NCI-H2029 (cell line): ENCODE results near the gene LBHD1.
A peak's percentile ranks its signal among the peaks of the same experiment; 100 is the strongest.
"Not testable (repeated sequence)": the region's sequence is repeated elsewhere in the genome, so short reads cannot be mapped to it uniquely, and the experiment has no call there.

Experiments used
- DNase-seq: peaks from one replicate; lab custom pipeline; 2025; lab: John Stamatoyannopoulos, UW

Gene LBHD1

DNA sequence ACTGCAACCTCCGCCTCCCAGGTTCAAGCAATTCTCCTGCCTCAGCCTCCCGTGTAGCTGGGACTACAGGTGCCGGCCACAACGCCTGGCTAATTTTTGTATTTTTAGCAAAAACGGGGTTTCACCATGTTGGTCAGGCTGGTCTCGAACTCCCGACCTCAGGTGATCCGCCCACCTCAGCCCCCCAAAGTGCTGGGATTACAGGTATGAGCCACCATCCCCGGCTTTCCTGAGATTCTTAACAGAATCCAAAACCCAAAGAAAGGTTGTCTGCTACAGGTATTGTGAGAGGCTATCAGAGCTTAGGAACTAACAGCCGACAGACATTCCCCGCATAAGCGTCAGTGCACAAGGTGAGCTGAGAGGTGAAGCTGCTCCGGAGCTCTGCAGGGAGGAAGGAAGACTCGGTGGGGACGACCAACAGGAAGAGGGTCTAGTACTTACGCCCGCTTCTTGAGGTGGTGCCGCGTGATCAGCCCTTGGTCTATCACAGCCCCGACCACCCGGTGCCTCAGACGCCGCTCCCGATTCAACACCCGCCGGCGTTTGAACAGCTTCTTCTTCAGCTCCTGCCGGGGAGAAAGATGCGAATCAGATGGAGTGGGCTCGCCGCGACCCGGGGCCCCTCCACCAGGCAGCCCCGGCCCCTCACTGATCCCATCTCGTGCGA lies 7.5 kb downstream of the LBHD1 start:
- DNase-seq, result peak; percentile 66

DNA sequence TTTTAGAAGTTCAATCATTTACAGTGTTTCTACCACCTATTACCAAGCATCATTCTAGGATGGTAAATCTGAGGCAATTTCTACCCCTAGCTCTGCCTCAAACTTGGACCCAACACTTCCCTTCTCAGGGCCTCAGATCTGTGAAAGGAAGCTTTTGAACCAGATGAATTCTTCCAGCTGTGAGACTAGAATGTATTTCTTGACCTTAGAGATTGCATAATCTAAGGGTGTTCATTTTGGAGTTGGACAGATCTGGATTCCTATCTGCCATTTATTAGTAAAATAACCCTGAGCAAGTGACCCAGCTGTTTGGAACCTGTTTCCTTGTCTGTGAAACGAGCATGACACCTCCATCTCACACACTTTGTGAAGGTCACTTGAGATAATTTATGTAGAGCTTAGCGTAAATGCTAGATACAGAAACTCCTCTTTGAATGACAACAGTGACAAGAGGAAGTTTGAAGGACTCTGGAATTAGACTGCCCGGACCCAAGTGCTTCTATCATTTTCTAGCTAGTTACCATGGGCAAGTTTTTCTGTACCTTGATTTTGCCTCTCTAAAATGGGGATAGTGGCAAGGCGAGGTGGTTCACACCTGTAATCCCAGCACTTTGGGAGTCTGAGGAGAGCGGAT lies 15.2 kb downstream of the LBHD1 start:
- DNase-seq, result no peak

DNA sequence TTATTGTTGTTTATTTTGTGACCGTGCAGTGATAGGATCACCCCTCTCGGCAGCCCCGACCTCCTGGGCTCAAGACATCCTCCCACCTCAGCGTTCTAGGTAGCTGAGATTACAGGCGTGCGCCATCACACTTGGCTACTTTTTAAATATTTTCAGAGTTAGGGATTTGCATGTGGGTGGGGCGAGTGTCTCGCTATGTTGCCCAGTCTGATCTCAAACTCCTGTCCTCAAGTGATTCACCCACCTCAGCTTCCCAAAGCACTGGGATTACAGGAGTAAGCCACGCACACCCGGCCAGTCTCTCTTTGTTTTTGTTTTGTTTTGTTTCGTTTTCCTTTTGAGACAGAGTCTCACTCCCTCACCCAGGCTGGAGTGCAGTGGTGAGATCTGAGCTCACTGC lies 17.8 kb downstream of the LBHD1 start:
- no peak for DNase-seq

DNA sequence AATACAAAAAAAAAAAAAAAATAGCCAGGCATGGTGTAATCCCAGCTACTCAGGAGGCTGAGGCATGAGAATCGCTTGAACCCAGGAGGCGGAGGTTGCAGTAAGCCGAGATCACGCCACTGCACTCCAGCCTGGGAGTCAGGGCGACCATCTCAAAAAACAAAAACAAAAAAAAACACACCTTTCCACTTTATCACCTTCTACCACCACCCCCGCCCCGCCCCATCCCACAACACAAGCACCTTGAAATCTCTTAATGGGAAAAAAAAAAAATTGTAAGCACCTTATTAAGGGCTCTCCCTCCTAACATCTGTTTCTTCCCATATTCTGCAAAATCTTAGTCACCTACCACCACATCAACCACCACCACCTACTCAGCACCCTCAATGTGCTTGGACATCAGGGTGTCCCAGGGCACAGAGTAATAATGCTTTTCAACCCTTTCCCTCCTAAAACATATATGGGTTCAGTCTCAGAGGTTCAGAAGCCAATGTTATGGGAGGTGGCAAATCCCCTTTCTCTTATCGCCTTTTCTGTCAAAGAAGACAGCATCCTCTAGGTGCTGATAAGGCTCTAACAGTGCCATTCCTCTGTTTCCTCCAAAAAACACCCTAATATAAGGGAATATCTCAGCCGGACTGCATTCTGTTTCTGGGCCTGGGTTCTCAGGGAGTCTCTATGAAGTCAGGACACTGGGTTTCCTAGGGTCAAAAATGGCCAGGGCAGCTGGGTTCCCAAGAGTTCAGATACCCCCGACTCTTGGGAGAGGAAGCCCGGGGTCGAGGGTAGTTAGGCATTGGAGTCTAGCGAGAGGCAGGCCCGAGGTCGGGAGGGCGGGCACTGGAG lies 19.7 kb downstream of the LBHD1 start:
- DNase-seq, result no peak

DNA sequence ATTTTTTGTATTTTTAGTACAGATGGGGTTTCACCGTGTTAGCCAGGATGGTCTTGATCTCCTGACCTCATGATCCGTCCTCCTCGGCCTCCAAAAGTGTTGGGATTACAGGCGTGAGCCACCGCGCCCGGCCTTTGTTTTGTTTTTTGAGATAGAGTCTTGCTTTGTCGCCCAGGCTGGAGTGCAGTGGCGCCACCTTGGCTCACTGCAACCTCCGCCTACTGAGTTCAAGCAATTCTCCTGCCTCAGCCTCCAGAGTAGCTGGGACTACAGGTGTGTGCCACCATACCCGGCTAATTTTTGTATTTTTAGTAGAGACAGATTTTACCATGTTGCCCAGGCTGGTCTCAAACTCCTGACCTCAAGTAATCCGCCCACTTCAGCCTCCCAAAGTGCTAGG lies 21.8 kb downstream of the LBHD1 start:
- DNase-seq, result not testable (repeated sequence)

DNA sequence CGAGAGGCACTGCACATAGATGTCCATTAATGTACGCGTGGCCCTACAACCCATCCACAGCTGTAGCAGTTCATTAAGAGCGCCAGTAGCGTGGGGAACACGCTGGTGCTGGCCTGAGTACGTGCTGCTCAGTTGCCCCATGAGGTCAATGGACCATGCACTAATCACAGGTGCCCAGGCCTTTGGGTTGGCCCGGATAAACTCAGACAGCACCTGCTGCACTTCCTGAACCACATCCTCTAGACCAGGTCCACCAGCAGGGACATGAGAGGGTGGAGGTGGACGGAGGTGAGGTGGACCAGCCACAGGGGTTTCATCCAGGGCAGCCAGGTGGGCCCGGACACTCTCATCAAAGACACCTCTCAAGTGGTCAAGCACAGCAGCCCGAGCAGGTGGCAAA lies 22.6 kb downstream of the LBHD1 start:
- no peak for DNase-seq

DNA sequence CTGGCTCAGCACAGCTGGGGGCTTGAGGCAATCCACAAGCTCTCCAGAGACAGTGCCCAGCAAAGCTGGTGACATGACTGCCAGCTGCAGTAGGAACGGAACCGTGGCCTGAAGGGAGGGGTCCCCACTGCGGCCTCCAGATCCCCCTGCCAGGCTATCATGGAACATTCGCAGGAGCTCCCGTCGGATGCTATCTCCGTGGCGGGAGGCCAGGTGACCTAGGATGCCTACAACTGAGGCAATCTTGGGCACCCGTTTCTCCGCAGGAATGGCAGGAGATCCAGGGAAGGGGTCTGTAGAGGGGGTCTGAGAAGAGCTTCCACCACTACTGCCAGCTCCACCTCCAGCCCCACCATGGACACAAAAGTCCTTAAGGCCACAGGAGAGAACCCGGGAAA lies 23.1 kb downstream of the LBHD1 start:
- no peak for DNase-seq

DNA sequence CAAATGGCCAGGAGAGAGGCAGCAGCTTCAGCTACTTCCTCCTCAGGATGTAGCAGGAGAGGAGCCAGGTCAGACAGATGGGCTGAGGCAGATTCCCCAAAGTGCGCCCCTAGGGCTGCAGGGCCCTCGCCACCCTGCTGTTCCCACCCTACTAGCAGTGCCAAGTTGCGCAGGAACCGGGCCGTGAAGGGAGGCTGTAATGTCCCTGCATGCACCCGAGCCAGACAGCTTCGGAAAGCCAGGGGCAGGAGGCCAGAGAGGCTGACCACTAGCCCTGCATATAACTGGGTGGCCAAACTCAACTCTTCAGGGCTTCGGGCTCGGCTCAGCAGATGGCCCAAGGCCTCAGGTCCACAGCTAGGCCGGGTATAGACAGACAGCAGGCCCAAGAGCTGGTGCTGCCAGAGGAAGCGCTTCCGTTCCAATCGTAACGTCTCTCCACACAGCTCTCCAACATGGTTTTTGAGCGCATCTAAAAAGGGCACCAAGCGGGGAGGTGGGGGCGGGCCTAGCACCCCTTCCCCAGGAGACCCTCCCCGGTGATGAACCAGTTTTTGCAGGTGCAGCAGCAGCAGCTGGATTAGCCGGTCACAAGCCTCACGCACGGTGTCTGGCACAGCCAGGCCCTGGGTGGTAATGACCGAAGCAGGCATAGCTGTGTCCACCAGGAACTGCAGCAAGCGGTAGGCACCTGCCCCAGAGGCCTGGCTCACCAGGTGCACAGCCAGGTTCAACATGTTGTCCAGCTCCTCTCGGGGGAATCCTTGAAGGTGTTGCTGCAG lies 23.7 kb downstream of the LBHD1 start:
- no peak for DNase-seq

DNA sequence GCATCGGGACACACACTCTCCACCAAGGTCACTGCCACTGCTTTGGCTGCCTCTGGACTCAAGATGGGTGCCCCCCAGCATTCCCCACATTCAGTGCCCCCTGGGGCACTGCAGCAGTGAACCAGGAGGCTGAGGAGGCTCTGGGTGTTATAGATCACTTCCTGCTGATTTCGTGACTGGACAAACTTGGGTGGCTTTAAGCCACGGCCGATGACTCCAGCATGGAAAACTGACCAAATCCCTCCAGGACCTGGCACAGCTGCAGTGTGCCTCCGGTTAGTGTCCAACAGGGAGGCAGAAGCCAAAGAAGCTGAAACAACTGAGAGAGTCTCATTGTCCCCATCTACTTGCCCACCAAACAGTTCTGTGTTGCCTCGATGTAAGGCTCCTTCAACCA lies 24.5 kb downstream of the LBHD1 start:
- no peak for DNase-seq

DNA sequence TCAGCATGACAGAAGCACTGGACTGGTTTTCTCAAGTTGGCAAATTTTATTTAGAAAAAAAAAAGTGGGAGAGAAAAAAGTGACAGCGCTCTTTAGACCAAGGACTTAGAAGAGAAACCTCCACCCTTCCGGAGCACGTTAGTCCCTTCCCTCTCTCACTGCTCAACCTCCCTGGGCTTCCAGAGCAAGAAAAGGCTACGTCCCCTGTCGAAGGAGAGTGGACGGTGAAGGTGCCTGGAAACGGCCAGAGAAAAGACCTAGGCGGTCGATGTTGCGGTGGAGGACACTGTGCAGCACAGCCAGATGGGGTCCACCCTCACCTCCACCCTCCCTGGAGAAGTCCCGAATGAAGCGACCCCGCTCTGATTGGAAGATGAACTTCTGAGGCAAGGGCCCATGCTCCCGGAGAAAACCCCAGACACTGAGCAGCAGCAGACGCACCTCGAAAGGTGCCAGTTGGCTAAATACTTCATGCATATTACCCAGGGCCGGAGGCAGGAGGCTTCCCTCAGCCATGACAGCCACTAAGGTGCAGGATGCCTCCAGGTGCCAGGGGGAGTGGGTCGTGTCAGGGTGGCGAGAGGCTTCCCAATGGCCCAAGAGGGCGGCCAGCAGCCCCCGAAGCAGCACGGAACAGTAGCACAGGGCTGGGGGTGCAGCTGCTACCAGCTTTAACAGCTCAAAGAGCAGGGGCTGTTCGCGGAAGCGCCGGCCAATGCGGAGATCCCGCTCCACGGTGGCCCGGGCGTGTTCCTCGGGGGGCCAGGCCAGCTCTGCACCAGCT lies 25.1 kb downstream of the LBHD1 start:
- no peak for DNase-seq

DNA sequence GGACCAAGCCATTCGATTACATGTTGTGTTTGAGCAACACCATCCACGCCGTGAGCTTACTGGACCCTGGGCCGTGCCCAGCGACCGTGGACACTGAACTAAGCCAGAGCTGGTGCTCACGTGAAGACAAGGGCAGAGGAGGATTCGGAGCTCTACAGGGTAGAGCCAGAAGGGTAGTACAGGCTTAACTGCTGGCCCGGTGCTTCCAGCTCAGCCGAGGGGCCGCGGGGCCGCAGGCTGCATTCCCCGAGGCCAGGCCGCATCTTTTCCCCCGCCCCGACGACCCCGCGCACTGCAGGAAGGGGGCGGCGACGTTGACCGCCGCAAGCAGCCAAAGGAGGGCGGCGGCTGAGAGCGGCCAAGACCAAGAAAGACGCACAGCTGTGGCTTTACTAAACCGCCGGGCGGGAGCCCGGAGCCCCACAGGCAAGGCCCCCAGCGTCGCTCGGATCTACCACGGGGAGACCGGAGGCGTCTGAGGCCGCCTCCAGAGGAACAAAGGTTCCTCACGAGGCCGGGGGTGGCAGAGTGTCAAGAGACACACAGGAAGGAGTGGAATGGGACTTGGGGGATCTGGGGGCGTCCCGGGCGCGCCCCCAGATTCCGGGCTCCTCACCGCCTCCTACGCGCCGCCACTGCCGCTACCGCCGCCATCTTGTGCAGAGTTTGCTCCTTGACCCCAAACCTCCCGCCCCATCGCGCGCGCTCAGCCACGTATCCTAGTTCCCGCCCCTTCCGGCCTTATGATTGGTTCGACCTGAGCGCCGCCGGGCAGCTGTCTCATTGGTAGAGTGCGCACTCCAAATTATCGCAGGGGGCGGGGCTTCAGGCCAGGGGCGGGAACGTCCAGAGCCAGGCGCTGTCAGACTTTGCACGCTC lies 25.9 kb downstream of the LBHD1 start, which contains the start of gene GANAB:
Gene GANAB (minus strand): TSS at position 668 of the 879 bp plus-strand sequence. CDS start 14 bp downstream, at position 654.
- peak; percentile 97 for DNase-seq

DNA sequence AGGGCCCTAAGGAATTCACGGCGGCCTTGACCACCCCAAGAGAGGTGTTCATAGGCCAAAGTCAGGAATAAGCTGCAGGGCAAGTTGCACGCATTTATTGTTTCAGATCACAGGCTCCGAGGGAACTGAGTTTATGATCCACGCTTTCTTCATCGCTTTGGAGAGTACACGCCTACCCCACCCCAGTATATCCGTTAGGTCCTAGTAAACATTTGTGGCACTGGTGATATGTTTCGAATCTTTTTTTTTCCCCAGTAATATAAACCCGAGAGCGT lies 26.5 kb downstream of the LBHD1 start:
- DNase-seq, result no peak

DNA sequence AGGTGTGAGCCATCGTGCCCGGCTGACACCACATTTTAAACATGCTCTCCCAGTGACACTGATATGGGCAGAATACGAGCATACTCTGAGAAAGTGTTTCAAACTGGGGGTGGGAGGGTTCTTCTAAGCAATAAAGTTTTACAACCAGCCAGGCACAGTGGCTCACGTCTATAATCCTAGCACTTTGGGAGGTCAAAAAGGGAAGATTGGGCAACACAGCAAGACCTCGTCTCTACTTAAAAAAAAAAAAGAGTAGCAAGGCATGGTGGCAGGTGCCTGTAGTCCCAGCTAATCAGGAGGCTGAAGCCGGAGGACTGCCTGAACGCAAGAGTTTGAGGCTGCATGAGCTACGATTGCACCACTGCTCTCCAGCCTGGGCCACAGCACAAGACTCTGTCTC lies 27.8 kb downstream of the LBHD1 start:
- DNase-seq, result no peak

DNA sequence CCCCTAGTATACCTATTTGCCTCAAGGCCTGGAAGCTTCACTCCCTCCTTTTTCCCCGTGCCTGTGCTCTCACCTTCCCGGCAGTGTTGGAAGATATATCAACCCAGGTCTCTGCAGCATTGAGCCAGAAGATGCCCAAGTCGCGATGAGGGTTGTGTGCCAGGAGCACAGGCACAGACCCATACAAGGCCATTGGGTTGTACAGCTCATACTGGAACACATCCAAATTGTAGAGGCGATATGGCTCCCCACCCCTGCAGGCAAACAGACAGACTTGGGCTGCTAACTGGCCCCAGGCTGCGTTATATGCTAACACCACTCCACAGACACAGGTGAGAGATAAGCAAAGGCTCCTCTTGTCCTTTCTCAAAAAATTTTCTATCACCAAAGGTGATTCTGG lies 39.6 kb downstream of the LBHD1 start:
- no peak for DNase-seq

DNA sequence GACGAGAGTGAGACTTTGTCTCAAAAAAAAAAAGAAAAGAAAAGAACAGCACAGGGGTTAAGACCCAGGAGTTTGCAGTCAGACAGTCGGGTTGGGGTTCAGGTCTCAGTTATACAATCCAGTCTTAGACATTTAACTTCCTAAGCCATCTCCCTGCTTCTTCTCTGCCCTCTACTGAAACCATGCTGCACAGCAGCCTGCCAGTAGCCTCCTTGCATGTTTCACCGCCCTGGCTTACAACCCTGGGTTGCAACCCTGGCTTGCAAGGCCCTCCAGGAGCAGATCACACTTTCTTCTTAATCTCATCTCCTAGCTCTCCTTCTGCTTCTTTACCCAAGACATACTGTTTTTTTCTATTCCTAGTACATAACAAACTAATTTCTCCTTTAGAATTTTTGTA lies 44.4 kb downstream of the LBHD1 start:
- DNase-seq, result no peak

DNA sequence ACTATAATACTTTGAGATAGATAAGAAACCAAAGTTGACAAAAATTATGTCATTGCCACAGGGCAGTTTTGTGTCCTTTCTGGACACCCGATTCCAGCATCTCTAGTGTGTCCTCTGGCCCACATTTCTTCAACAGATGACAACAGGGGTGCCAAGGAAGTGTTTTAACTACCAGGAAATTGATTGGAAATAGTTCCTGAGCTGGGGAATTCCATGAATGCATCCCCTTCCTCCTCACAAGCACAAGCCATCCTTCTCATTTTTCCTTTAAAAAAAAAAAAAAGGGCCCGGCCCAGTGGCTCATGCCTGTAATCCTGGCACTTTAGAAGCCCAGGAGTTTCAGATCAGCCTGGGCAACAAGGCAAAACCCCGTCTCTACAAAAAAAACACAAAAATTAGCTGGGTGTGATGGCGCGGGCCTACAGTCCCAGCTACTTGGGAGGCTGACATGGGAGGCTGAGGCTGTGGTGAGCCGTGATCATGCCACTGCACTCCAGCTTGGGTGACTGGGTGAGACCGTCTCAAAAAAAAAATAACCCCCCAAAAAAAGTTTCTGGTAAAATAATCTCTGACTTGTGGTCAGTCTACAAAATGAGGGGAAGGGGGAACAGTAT lies 49.5 kb downstream of the LBHD1 start:
- no peak for DNase-seq

DNA sequence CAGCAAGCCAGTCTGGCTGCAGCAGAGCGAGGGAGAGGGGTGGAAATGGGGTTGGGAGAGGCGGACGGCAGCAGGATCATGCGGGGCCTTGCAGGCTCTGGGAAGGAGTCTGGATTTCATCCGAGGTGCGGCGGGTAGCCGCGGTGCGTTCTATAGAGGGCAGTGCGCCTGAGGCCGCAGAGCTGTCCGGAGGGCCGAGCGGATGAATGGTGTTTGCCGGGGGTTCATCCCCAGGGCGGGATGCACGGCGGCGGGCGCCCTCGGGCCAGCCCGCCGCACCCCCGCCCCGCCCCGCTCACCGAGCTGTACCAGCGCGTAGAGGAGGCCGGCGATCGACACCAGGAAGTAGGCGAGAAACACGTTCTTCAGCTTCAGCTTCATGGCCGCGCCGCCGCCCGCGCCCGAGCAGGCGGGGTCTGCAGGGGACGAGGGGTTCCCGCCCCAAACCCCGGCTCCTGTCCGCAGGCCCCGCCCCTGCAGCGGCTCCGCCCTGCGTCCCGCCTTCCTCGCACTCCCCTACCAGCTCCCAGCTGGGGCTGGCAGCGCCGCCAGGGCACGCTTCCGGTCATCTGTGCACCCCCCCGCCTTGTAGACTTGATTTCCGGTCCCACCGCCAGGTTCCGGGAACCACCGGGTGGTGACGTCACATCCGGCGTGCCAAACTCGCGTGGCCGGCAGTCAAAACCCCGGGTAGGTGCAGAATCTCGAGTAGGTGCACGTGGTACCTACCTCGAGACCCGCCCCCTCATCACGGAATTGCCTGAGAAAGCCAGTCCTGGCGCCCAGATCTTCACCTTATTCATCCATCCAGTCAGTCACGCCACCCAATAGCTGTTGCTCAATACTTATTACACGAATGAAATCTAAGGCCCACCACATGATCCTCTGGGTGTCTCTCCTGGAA lies 50.2 kb downstream of the LBHD1 start, which contains the start of gene B3GAT3:
Gene B3GAT3 (minus strand): TSS at position 420 of the 904 bp plus-strand sequence. CDS start 39 bp downstream, at position 381.
- DNase-seq, result peak; percentile 99

DNA sequence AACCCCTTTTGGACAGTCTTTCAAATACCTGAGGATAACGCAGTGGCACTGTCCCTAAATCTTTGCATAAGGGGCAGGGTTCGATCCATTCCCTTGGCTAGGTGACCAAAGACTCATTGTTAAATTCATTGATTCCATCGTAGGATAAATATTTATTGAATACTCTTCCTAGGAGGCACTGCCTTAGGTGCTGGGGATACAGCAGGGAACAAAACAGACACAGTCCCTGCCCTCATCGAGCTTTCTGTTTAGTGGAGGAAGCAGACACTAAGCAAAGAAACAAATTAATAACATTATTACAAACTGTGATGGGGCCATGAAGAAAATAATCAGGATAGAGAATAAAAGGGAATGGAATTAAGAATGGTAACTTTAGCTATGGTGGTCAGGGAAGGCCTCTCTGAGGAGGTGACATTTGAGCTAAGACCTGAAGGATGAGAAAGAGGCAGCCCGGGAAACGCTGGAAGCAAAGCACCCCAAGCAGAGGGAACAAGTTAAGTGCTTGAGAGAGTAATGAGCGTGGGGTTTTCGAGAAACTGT lies 51.0 kb downstream of the LBHD1 start:
- DNase-seq, result no peak

DNA sequence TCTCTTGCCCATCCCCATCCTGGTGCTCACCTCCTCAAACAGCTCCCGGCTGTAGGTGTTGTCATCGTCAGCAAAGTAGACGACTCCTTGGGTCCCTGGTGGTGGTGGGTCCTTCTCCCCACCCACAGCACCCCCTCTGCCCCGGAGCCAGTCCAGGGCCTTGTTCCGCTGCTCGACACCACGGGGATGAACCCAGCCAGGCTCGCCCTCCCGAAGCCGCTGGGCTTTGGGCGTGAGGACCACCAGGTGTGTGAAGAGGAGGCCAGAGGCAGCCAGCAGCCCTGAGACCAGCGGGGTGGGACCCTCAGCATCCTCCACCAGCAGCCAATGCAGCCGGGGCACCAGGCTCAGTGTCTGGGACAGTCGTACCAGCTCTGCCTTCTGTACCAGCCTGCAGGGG lies 55.1 kb downstream of the LBHD1 start:
- not testable (repeated sequence) for DNase-seq
